GM23338 (cell line): Measurements from ENCODE around the gene SMG6. TPM values are rescaled to one million over a fixed set of nuclear protein-coding genes. Genes with fewer than 3 reads are reported as not detected.

Experiments
- ATAC-seq: fragments of 200-7000 bp; cut with Tn5 transposase; 3 replicates; pipeline ENCODE4 v1.9.1; 2020
- DNase-seq: peaks from one replicate; pipeline ENCODE4 v3.0.0-alpha.2; 2015; ENCODE audit warnings: low spot score
- H2AFZ ChIP-seq: fragments of 200-600 bp; sonication (generic); 2 replicates; pipeline ENCODE4 v1.8.0; 2016; ENCODE audit warnings: antibody characterized with exemption, mild to moderate bottlenecking, moderate library complexity
- H3F3A ChIP-seq: fragments of 200-600 bp; sonication (generic); replicated peaks from 2 replicates; pipeline ENCODE4 v1.8.0; 2017; ENCODE audit warnings: antibody characterized with exemption, mixed run types, low read depth
- H3K27ac ChIP-seq: fragments of 200-600 bp; sonication (generic); 2 replicates; pipeline ENCODE4 v1.6.1; 2016; ENCODE audit warnings: low read depth
- H3K27me3 ChIP-seq: fragments of 200-600 bp; sonication (generic); 2 replicates; pipeline ENCODE4 v1.8.0; 2016; ENCODE audit warnings: mild to moderate bottlenecking, mixed run types, moderate library complexity; ENCODE audit not compliant: insufficient read depth
- H3K36me3 ChIP-seq: fragments of 200-600 bp; sonication (generic); 2 replicates; pipeline ENCODE4 v1.8.0; 2016; ENCODE audit warnings: mild to moderate bottlenecking; ENCODE audit not compliant: insufficient read depth
- H3K4me1 ChIP-seq: fragments of 200-600 bp; sonication (generic); 2 replicates; pipeline ENCODE4 v1.8.0; 2016; ENCODE audit warnings: mild to moderate bottlenecking, moderate library complexity; ENCODE audit not compliant: insufficient read depth
- H3K4me2 ChIP-seq: fragments of 200-600 bp; sonication (generic); 2 replicates; pipeline ENCODE4 v1.7.1; 2017; ENCODE audit warnings: mixed run types
- H3K4me3 ChIP-seq: fragments of 200-600 bp; sonication (generic); 2 replicates; pipeline ENCODE4 v1.6.1; 2016; ENCODE audit warnings: mixed run types
- H3K79me2 ChIP-seq: fragments of 200-600 bp; sonication (generic); replicated peaks from 2 replicates; pipeline ENCODE4 v1.8.0; 2017; ENCODE audit warnings: mild to moderate bottlenecking; ENCODE audit not compliant: insufficient read depth
- H3K9me2 ChIP-seq: fragments of 200-600 bp; sonication (generic); 2 replicates; pipeline ENCODE4 v1.8.0; 2017; ENCODE audit not compliant: insufficient read depth
- H4K20me1 ChIP-seq: fragments of 200-600 bp; sonication (generic); replicated peaks from 2 replicates; pipeline ENCODE4 v1.8.0; 2017; ENCODE audit warnings: mild to moderate bottlenecking; ENCODE audit not compliant: insufficient read depth
- H3K27ac Mint-ChIP-seq: 2 replicates; pipeline ENCODE4 v1.8.0; 2020; ENCODE audit warnings: inconsistent platforms, mild to moderate bottlenecking, moderate library complexity, mixed read lengths
- H3K27me3 Mint-ChIP-seq: 3 replicates; pipeline ENCODE4 v1.8.0; 2022; ENCODE audit warnings: low read depth, mild to moderate bottlenecking, moderate library complexity, mixed read lengths, inconsistent platforms; ENCODE audit not compliant: insufficient read depth, poor library complexity
- H3K36me3 Mint-ChIP-seq: 3 replicates; pipeline ENCODE4 v1.8.0; 2021; ENCODE audit warnings: low read depth, mild to moderate bottlenecking, inconsistent platforms, moderate library complexity, mixed read lengths
- H3K4me1 Mint-ChIP-seq: 3 replicates; pipeline ENCODE4 v1.8.0; 2020; ENCODE audit warnings: mild to moderate bottlenecking, inconsistent platforms, mixed read lengths
- H3K4me3 Mint-ChIP-seq: 3 replicates; pipeline ENCODE4 v1.8.0; 2021; ENCODE audit warnings: moderate library complexity, mild to moderate bottlenecking, inconsistent platforms, mixed read lengths
- H3K9me3 Mint-ChIP-seq: 3 replicates; pipeline ENCODE4 v1.8.0; 2020; ENCODE audit warnings: moderate library complexity, mild to moderate bottlenecking, inconsistent platforms, mixed read lengths
- CREB1 ChIP-seq: fragments of 250-450 bp; sonication (Bioruptor Pico); IDR thresholded peaks from 2 replicates; pipeline ENCODE4 v1.5.0; 2020; ENCODE audit warnings: low read depth, mild to moderate bottlenecking, moderate library complexity
- EZH2 ChIP-seq: fragments of 200-600 bp; sonication (generic); IDR thresholded peaks from one replicate; pipeline ENCODE4 v1.8.0; 2017; ENCODE audit warnings: antibody characterized with exemption, mild to moderate bottlenecking, low read depth; ENCODE audit not compliant: unreplicated experiment
- EZH2phosphoT487 ChIP-seq: fragments of 200-600 bp; sonication (generic); IDR thresholded peaks from one replicate; pipeline ENCODE4 v1.8.1; 2018; ENCODE audit warnings: antibody characterized with exemption; ENCODE audit not compliant: unreplicated experiment
- JUNB ChIP-seq: IDR thresholded peaks from one replicate; pipeline ENCODE4 v1.6.1; 2016; ENCODE audit warnings: antibody characterized with exemption; ENCODE audit not compliant: unreplicated experiment
- NANOG ChIP-seq: IDR thresholded peaks from 2 replicates; pipeline ENCODE4 v1.6.1; 2016; ENCODE audit warnings: antibody characterized with exemption, borderline replicate concordance
- POLR2AphosphoS5 ChIP-seq: IDR thresholded peaks from 2 replicates; pipeline ENCODE4 v1.6.1; 2016; ENCODE audit warnings: antibody characterized with exemption, low read depth
- STAT1 ChIP-seq: IDR thresholded peaks from one replicate; pipeline ENCODE4 v1.6.1; 2016; ENCODE audit warnings: antibody characterized with exemption; ENCODE audit not compliant: unreplicated experiment
- ZNF114 ChIP-seq: fragments of 250-450 bp; sonication (Bioruptor Pico); IDR thresholded peaks from 2 replicates; pipeline ENCODE4 v1.5.0; 2020; ENCODE audit warnings: mild to moderate bottlenecking, moderate library complexity
- ZNF331 ChIP-seq: fragments of 250-450 bp; sonication (Bioruptor Pico); IDR thresholded peaks from 2 replicates; pipeline ENCODE4 v1.5.0; 2020; ENCODE audit warnings: low read depth, mild to moderate bottlenecking, moderate library complexity
- polyA plus RNA-seq: library from polyadenylated mRNA; unstranded; fragments of >200 nt; fragmentation: Nextera tagmentation; extraction: Ambion mirVana; gene quantifications from 2 replicates; pipeline ENCODE4 v1.2.1, GENCODE V29; 2016
- total RNA-seq: library from RNA; depleted of rRNA; stranded (reverse); fragments of >200 nt; shearing (Covaris generic); gene quantifications from 2 replicates; pipeline ENCODE4 v1.2.3, GENCODE V29; 2014
- TF ChIP-seq, protein P1 (sequence below): IDR thresholded peaks from 2 replicates; pipeline ENCODE4 v1.6.1; 2016; ENCODE audit warnings: antibody characterized with exemption
- TF ChIP-seq, protein P2 (sequence below): fragments of 250-450 bp; sonication (Bioruptor Pico); IDR thresholded peaks from 2 replicates; pipeline ENCODE4 v1.5.0; 2020; ENCODE audit warnings: mild to moderate bottlenecking, moderate library complexity
- TF ChIP-seq, protein P3 (sequence below), 2 experiments: fragments of 200-600 bp in 1 of 2; sonication (generic) in 1 of 2; conservative IDR thresholded peaks; 2 replicates each; pipeline versions ENCODE4 v1.5.1 to v1.6.1; 2016 to 2017; ENCODE audit warnings: antibody characterized with exemption in 2 of 2, low read depth in 2 of 2, mild to moderate bottlenecking in 2 of 2, moderate library complexity in 1 of 2
- TF ChIP-seq, protein P4 (sequence below): IDR thresholded peaks from one replicate; pipeline ENCODE4 v1.6.1; 2018; ENCODE audit warnings: antibody characterized with exemption; ENCODE audit not compliant: unreplicated experiment

Gene SMG6
- total and polyA plus RNA-seq, 2 experiments from 2014 or later = 10.4 to 43.1 TPM

DNA sequence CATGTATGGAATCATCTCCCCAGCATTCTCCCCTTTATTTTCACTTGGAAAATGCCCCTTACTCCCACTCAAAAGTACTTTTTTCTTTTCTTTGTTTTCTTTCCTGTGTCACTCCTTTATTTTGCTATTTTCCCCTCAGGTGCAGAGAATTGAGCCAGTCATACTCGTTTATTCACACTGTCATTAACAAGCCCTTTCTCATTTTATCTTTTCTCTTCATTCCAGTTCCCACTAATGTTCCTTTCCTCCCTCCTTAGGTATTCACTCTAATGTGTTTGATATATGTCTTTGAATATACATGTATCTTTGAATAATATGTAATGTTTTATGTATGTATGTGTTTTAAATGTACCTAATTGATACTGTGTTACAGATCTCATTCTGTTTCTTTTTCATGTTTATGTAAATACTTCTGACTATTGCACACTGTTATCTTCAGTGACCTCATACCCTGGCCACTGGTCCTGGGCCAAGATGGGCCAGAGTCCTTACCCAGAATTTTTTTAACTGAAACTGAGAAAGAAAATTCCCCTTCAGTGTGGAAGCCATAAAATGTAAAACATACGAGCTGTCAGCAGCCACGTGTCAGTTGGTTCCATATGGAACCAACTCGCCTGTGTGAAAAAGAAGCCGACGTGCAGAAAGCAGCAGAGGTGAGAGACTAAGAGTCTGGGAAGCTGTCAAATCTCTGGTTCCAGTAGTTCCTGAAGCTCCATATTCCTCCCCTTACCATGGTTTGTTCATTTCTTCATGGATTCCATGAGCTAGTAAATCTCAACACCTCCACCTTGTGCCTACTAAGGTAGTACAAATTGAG lies 6.0 kb upstream of the SMG6 start:
- peaks cover 5% of the 10 kb centered on the region for H3K27me3 Mint-ChIP-seq
- TF ChIP-seq EZH2 (no peak), JUNB (no peak), NANOG (no peak), STAT1 (no peak), EZH2phosphoT487 (no peak), CREB1 (no peak), POLR2AphosphoS5 (no peak), ZNF114 (no peak), ZNF331 (CRISPR knock-in tag) (no peak)
- TF ChIP-seq, protein P1, sequence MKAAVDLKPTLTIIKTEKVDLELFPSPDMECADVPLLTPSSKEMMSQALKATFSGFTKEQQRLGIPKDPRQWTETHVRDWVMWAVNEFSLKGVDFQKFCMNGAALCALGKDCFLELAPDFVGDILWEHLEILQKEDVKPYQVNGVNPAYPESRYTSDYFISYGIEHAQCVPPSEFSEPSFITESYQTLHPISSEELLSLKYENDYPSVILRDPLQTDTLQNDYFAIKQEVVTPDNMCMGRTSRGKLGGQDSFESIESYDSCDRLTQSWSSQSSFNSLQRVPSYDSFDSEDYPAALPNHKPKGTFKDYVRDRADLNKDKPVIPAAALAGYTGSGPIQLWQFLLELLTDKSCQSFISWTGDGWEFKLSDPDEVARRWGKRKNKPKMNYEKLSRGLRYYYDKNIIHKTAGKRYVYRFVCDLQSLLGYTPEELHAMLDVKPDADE = no peak
- TF ChIP-seq, protein P2, sequence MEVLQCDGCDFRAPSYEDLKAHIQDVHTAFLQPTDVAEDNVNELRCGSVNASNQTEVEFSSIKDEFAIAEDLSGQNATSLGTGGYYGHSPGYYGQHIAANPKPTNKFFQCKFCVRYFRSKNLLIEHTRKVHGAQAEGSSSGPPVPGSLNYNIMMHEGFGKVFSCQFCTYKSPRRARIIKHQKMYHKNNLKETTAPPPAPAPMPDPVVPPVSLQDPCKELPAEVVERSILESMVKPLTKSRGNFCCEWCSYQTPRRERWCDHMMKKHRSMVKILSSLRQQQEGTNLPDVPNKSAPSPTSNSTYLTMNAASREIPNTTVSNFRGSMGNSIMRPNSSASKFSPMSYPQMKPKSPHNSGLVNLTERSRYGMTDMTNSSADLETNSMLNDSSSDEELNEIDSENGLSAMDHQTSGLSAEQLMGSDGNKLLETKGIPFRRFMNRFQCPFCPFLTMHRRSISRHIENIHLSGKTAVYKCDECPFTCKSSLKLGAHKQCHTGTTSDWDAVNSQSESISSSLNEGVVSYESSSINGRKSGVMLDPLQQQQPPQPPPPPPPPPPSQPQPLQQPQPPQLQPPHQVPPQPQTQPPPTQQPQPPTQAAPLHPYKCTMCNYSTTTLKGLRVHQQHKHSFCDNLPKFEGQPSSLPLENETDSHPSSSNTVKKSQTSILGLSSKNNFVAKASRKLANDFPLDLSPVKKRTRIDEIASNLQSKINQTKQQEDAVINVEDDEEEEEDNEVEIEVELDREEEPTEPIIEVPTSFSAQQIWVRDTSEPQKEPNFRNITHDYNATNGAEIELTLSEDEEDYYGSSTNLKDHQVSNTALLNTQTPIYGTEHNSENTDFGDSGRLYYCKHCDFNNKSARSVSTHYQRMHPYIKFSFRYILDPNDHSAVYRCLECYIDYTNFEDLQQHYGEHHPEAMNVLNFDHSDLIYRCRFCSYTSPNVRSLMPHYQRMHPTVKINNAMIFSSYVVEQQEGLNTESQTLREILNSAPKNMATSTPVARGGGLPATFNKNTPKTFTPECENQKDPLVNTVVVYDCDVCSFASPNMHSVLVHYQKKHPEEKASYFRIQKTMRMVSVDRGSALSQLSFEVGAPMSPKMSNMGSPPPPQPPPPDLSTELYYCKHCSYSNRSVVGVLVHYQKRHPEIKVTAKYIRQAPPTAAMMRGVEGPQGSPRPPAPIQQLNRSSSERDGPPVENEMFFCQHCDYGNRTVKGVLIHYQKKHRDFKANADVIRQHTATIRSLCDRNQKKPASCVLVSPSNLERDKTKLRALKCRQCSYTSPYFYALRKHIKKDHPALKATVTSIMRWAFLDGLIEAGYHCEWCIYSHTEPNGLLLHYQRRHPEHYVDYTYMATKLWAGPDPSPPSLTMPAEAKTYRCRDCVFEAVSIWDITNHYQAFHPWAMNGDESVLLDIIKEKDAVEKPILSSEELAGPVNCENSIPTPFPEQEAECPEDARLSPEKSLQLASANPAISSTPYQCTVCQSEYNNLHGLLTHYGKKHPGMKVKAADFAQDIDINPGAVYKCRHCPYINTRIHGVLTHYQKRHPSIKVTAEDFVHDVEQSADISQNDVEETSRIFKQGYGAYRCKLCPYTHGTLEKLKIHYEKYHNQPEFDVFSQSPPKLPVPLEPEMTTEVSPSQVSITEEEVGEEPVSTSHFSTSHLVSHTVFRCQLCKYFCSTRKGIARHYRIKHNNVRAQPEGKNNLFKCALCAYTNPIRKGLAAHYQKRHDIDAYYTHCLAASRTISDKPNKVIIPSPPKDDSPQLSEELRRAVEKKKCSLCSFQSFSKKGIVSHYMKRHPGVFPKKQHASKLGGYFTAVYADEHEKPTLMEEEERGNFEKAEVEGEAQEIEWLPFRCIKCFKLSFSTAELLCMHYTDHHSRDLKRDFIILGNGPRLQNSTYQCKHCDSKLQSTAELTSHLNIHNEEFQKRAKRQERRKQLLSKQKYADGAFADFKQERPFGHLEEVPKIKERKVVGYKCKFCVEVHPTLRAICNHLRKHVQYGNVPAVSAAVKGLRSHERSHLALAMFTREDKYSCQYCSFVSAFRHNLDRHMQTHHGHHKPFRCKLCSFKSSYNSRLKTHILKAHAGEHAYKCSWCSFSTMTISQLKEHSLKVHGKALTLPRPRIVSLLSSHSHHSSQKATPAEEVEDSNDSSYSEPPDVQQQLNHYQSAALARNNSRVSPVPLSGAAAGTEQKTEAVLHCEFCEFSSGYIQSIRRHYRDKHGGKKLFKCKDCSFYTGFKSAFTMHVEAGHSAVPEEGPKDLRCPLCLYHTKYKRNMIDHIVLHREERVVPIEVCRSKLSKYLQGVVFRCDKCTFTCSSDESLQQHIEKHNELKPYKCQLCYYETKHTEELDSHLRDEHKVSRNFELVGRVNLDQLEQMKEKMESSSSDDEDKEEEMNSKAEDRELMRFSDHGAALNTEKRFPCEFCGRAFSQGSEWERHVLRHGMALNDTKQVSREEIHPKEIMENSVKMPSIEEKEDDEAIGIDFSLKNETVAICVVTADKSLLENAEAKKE (CRISPR knock-in tag) = no peak
- TF ChIP-seq, protein P3, sequence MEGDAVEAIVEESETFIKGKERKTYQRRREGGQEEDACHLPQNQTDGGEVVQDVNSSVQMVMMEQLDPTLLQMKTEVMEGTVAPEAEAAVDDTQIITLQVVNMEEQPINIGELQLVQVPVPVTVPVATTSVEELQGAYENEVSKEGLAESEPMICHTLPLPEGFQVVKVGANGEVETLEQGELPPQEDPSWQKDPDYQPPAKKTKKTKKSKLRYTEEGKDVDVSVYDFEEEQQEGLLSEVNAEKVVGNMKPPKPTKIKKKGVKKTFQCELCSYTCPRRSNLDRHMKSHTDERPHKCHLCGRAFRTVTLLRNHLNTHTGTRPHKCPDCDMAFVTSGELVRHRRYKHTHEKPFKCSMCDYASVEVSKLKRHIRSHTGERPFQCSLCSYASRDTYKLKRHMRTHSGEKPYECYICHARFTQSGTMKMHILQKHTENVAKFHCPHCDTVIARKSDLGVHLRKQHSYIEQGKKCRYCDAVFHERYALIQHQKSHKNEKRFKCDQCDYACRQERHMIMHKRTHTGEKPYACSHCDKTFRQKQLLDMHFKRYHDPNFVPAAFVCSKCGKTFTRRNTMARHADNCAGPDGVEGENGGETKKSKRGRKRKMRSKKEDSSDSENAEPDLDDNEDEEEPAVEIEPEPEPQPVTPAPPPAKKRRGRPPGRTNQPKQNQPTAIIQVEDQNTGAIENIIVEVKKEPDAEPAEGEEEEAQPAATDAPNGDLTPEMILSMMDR (conservative IDR thresholded peaks at IDR 0.05; ENCODE audit: low read depth in 2 of 2) = no peak
- TF ChIP-seq, protein P4, sequence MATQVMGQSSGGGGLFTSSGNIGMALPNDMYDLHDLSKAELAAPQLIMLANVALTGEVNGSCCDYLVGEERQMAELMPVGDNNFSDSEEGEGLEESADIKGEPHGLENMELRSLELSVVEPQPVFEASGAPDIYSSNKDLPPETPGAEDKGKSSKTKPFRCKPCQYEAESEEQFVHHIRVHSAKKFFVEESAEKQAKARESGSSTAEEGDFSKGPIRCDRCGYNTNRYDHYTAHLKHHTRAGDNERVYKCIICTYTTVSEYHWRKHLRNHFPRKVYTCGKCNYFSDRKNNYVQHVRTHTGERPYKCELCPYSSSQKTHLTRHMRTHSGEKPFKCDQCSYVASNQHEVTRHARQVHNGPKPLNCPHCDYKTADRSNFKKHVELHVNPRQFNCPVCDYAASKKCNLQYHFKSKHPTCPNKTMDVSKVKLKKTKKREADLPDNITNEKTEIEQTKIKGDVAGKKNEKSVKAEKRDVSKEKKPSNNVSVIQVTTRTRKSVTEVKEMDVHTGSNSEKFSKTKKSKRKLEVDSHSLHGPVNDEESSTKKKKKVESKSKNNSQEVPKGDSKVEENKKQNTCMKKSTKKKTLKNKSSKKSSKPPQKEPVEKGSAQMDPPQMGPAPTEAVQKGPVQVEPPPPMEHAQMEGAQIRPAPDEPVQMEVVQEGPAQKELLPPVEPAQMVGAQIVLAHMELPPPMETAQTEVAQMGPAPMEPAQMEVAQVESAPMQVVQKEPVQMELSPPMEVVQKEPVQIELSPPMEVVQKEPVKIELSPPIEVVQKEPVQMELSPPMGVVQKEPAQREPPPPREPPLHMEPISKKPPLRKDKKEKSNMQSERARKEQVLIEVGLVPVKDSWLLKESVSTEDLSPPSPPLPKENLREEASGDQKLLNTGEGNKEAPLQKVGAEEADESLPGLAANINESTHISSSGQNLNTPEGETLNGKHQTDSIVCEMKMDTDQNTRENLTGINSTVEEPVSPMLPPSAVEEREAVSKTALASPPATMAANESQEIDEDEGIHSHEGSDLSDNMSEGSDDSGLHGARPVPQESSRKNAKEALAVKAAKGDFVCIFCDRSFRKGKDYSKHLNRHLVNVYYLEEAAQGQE = no peak
- no peaks in the 10 kb centered on the region for H3K79me2 ChIP-seq
- no peaks in the 10 kb centered on the region; the same call in 2 of the 3 replicates for H3K4me1 Mint-ChIP-seq
- no peaks in the 10 kb centered on the region for H3K9me2 ChIP-seq
- H3K27ac ChIP-seq = peak overlapping the region; percentile 47; the same call in 1 of the 2 replicates
- no peak overlapping the region for H3K4me2 ChIP-seq
- H3F3A ChIP-seq = peaks cover 11% of the 10 kb centered on the region; the same call in 1 of the 2 replicates
- H3K27me3 ChIP-seq = no peaks in the 10 kb centered on the region
- H3K36me3 ChIP-seq = no peaks in the 10 kb centered on the region
- H2AFZ ChIP-seq = no peak overlapping the region
- H3K4me1 ChIP-seq = no peaks in the 10 kb centered on the region
- H3K36me3 Mint-ChIP-seq = peaks cover 6% of the 10 kb centered on the region; the same call in 1 of the 3 replicates
- H3K4me3 ChIP-seq = no peak overlapping the region
- H3K9me3 Mint-ChIP-seq = no peaks in the 10 kb centered on the region
- no peak for DNase-seq
- no peak overlapping the region for H3K4me3 Mint-ChIP-seq
- no peak overlapping the region for H3K27ac Mint-ChIP-seq
- no peaks in the 10 kb centered on the region; the same call in 1 of the 2 replicates for H4K20me1 ChIP-seq
- ATAC-seq = no peak
